Activated CD4-positive, alpha-beta T cell treated with anti-CD3 and anti-CD28 coated beads for 24 hours (primary cell): Measurements from ENCODE around the gene CDSN.
"Not testable (repeated sequence)": the region's sequence is repeated elsewhere in the genome, so short reads cannot be mapped to it uniquely, and the experiment has no call there.

Source experiments
- DNase-seq, 2 donors: peaks; one replicate each; pipeline ENCODE4 v3.0.0-alpha.2; 2020; ENCODE audit warnings: low read depth in 2 of 2

The CDSN gene

GRCh38 chr6:31120151-31120915, at the start of gene CDSN:
TSS of gene CDSN (minus strand) at chr6:31120446. CDS start at chr6:31120419, 27 bp downstream.
- no peak for DNase-seq

- no peak for DNase-seq
These were observed 49.0 kb upstream of the CDSN start for GRCh38 chr6:31169123-31169857.

- DNase-seq: no peak
These were observed 48.4 kb upstream of the CDSN start for GRCh38 chr6:31168606-31169005.

- DNase-seq: no peak
These were observed 45.7 kb upstream of the CDSN start for GRCh38 chr6:31165986-31166385.

DNA sequence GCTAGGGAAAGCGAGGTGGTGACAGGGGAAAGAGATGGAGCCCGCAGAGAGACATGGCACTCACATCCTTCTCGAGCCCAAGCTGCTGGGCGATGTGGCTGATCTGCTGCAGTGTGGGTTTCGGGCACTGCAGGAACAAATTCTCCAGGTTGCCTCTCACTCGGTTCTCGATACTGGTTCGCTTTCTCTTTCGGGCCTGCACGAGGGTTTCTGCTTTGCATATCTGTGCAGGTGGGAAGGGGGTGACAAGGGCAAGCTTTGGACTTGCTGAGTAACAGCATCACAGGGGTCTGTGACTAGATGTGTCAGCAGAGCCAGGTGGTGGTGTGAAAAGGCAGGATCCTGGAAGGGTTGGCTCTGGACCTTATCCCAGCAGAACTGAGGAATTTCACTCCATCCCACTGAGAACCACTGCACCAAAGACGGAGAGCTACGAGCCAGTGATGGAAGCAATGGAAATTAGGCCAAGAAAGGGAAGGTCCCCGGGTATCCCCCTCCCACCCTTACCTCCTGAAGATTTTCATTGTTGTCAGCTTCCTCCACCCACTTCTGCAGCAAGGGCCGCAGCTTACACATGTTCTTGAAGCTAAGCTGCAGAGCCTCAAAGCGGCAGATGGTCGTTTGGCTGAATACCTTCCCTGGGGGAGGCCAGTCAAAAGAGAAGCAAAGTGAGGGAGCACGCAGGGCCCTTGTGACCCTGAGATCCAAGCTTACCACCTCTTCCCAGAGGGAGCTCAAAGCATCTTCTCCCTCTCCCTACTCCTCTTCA, 45.0 kb upstream of the CDSN start:
- DNase-seq: not testable (repeated sequence)

DNA sequence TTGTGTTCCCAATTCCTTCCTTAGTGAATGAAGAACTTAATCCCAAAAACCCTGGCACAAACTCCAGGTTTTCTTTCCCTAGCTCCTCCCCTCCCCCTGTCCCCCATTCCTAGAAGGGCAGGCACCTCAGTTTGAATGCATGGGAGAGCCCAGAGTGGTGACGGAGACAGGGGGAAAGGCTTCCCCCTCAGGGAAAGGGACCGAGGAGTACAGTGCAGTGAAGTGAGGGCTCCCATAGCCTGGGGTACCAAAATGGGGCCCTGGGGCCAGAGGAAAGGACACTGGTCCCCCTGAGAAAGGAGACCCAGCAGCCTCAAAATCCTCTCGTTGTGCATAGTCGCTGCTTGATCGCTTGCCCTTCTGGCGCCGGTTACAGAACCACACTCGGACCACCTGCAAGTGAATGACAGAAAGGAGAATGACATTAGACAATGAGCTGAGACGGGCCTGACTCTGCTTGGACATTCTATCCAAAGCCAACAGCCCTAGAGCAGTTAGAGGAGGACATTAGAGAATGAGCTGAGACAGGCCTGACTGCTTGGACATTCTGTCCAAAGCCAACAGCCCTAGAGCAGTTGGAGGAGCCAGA, 44.3 kb upstream of the CDSN start:
- not testable (repeated sequence) for DNase-seq

- no peak for DNase-seq
These were observed 43.7 kb upstream of the CDSN start for GRCh38 chr6:31163922-31164321.

- DNase-seq: no peak
These were observed 42.4 kb upstream of the CDSN start for GRCh38 chr6:31162463-31163165.

- DNase-seq: no peak
These were observed 41.2 kb upstream of the CDSN start for GRCh38 chr6:31161216-31162126.

- DNase-seq: peak; percentile 2 to 6
These were observed 38.9 kb upstream of the CDSN start for GRCh38 chr6:31158863-31159855.

DNA sequence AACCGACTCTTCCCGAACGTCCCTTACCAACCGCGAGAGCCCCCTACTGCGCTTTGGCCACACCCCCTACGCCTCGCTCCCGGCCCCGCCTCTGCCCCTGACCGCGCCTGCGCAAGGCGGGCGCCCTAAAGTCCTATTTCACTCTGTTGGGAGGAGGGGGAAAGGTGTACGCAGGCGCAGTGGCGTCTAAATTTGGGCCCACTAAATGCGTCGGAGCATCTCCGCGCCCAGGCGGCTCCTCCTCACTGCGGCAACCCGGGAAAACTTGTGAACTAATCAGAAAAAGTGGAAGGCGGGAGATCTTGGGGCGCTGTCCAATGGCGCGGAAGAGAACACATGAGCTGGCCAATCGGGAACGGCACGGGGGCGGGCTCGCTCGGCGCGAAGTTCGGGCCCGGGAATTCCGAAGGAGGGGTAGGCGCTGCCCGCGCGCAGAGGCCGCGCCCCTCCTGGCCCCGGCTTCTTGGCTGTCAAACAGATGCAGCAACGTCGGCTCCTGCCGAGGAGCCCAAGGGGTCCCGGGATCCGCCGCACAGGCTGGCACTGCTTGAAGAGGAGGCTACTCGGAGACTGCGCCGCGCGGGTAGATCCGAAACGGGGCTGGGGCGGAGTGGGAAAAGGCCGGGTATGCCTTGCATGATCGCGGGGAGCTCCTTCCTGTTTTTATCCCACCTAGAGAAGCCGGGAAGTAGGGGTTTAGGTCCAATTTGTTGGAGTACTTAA, 38.1 kb upstream of the CDSN start, which contains the start of gene TCF19:
TCF19 (plus strand) TSS at position 450 of the 723 bp plus-strand sequence. CDS start 881 bp downstream, outside the sequence.
- peak; percentile 98 to 99 for DNase-seq

GRCh38 chr6:31157513-31158139, 37.4 kb upstream of the CDSN start, which contains the start of gene CCHCR1:
TSS of gene CCHCR1 (minus strand) at chr6:31157802. CDS start at chr6:31157600, 202 bp downstream.
- DNase-seq: no peak

- DNase-seq: no peak
These were observed 36.4 kb upstream of the CDSN start for GRCh38 chr6:31156641-31157040.

GRCh38 chr6:31154436-31154835, 34.2 kb upstream of the CDSN start:
- DNase-seq: no peak

- DNase-seq: no peak
These were observed 32.5 kb upstream of the CDSN start for GRCh38 chr6:31152781-31153180.

DNA sequence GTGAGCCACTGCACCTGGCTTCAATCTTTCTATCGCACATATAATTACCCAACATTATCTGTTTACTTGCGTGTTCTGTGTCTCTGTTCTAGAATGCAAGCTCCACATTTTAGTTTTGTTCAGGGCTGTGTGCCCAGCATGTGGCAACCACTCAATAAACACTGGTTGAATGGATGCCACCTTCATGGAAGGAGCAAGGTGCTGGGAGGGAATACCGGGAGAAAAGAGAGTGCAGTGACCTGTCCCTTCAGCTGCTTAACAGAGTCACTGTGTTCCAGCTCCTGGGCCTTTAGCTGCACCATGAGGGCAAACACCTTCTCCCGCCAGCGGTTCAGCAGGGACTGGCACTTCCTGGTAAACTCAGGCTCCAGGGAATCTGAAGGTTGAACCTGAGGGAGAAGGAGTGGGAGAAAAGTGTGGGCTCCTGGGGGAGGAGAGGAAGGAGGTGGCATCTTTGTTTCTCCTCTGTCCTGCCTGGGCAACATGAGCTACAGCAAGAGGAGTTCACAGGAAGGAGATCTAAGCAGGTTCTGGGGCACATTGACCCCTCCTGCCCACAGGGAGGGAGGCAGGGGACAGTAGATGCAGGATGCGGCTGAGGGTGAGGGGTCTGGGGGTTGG, 29.7 kb upstream of the CDSN start:
- DNase-seq: no peak

- no peak for DNase-seq
These were observed 25.1 kb upstream of the CDSN start for GRCh38 chr6:31145386-31145785.
